ENCODE measurements around the gene PHACTR1.

Gene PHACTR1

DNA sequence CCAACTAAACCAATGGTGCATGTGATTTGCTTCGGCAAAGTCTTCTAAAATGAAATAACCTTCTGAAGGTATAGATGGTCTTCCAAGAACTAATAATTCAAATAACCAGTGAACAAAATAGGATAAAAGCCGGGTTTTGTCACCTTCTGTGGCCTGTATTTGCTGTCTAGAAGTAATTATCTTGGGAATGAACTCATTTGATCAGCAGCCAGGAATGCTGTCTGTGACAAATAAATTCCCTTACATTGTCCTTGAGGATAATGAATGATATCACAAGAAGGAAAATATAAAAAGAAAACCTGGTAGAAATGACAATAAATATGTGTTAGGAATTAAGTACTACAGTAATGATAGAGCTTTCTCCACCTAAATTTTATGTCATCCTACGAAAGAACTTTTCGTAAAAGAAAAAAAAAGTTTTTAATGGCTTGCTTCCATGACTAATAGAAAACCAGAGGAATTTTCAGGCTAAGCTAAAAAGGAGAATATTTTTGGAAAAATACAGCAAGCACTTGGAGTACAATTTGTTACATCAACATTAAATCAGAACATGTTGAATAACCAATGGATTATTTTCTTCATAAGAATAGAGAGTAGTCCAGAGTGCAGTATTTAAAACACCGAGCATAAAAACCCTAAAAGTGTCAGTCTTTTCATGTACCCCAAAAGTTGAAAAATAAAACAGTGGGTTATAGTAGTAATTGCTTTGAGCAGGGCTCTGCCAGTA is 364.1 kb downstream of the PHACTR1 start:
- no peak for DNase-seq

DNA sequence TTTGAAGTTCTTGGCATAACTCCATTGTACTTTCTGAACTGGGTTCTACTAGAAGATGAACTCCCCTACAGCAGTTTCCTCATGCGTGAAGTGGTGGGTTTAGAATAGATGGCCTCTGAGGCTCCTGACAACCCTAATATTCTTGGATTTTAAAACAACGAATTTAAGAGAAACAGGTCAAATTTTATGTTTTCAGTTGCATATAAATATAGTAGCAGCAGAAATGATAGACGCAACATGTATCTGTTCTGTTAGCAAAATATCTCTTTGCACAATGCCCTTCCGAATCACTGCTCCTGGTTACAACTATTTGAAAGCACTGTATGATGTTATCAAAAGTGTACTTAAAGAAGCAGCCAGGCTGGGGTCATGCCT is 364.6 kb downstream of the PHACTR1 start:
- DNase-seq = no peak

DNA sequence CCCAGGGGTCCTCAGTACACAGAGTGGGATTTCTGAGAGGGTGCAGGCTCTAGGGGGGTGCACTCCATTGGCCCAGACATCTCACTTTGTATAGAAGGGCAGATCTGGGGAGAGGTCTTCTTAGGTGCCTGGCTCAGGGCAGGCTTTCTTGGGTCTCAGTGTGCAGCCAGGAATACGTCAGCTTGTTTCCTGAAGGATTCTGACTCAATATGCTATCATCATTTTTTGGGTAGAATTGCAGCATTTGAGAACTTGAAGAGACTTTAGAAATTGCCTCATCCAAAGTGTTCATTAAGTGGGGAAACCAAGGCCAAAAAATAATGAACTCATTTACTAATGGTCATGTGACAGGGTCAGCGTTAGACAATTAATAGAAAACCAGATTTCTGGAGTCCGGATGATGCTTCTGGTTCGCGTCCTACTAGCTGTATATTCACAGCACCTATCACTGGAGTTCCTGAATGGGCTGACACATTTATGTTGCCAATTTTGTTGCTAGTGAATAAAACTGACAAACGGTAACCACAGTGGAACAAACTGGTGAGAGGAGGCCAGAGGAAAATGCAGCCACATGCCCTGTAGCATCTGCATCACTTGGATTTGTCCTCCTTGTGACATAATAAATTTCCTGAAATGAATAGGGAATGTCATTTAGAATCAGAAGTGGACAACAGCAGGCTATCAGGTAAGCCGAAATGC is 372.9 kb downstream of the PHACTR1 start:
- DNase-seq = no peak

DNA sequence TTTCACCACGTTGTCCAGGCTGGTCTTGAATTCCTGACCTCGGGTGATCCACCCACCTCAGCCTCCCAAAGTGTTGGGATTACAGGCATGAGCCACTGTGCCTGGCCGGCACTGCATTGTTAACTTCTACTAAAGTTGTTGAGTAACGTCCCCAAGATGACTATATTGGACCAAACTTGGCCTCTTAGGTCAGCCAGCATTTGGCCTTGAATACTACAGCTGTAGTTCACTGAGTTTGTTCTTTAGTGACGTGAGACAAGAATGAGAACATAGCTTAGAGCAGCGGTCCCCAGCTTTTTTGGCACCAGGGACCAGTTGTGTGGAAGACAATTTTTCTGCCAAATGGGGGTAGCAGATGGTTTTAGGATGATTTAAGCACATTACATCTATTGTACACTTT is 374.6 kb downstream of the PHACTR1 start:
- DNase-seq = no peak

DNA sequence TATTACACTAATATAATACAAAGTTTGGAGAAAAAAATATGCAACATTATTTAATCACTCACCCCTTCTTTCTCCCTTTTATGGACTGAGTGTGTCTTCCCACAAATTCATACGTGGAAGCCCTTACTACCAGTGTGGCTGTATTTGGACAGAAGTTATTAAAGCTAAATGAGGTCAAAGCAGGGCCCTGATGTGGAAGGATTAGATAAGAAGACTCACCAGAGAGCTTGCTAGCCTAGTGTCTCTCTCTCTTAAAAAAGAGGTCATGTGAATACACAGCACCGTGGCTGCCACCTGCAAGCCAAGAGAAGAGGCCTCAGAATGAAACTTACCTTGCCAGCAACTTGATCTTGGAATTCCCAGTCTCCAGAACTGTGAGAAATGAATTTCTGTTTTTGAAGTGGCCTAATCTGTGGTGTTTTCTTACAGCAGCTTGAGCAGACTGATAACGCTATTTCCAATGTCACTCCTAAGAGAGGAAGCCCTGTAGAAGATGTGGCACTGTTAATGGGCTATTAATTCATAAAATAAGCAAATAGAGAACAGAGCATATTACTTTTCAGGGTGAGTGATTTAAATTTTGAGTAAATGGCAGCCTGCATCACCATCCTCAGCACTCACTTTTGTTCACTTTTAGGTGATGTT is 378.3 kb downstream of the PHACTR1 start:
- DNase-seq = no peak

GRCh38 chr6:13096084-13096483 is 379.5 kb downstream of the PHACTR1 start:
- no peak for DNase-seq

- DNase-seq = no peak
Observed at GRCh38 chr6:13097454-13097853, 380.9 kb downstream of the PHACTR1 start.

DNA sequence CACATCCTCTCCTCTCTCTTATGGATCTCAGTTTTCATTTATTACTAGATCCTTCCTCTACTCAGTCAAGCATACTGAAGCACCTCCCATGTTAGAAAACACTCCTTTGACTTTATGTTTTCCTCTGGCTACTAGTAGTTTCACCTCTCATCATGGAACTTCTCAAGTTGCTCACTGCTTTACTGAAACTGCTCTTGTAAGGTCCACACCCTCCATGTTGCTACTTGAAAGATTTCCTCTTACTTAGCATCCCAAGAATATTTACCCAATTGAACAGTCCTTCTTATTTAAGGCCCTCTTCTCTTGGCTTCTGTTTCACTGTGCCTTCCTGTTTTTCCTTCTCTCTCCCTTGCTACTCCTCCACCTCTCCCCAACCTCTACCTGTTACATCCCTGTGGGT is 381.4 kb downstream of the PHACTR1 start:
- DNase-seq = no peak

GRCh38 chr6:13098793-13099570 is 382.4 kb downstream of the PHACTR1 start:
- DNase-seq = no peak

DNA sequence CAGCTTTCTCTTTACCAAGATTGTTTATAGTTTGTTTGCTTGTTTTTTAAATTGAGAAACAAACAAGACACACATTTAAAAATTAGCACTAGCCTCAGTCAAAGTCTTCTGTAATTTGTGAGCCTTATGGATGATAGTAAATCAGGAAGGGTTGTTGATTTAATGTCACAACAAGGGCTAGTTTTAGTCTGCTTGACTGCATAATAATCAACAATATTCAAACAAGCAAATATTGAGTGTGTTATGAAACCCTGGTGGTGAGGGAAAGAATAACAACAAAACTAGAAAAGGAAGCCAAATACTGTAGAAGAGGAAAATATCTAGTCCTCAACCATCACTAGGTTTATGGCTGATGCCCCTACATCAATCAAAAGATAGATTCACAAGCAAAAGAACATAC is 383.2 kb downstream of the PHACTR1 start:
- no peak for DNase-seq

DNA sequence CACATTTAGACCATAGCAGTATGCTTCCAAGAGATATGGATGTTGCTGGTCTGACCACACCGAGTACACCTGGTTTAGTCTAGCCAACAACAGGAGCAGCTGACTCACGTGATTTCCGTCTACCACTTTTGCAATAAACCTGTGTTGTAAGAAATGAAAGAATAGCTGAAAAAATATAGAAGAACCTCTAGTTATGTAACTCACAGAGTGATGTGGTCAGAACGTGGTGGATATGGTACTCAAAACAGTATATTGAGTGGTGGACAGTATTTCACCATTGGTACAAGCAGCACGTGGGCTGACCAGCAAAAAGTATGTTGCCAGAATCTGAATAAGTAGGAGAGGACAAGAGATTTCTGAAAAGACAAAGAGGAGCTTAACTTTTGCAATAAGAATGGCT is 384.8 kb downstream of the PHACTR1 start:
- DNase-seq = no peak

- DNase-seq = no peak
Observed at GRCh38 chr6:13101985-13102384, 385.4 kb downstream of the PHACTR1 start.

GRCh38 chr6:13103169-13103568 is 386.6 kb downstream of the PHACTR1 start:
- DNase-seq = no peak

- no peak for DNase-seq
Observed at GRCh38 chr6:13105139-13105538, 388.6 kb downstream of the PHACTR1 start.

DNA sequence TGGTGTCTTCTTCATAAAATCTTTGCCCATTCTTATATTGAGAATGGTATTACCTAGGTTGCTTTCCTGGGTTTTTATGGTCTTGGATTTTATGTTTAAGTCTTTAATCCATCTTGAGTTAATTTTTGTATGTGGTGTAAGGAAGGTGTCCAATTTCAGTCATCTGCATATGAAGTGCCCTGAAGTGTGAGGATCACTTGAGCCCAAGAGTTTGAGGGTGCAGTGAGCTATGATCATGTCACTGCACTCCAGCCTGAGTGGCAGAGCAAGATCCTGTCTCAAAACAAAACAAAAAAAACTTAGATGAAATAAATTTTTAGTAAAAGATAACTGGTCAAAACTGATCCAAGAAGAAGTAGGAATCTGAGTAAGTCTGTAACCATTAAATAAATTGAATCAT is 396.4 kb downstream of the PHACTR1 start:
- no peak for DNase-seq

DNA sequence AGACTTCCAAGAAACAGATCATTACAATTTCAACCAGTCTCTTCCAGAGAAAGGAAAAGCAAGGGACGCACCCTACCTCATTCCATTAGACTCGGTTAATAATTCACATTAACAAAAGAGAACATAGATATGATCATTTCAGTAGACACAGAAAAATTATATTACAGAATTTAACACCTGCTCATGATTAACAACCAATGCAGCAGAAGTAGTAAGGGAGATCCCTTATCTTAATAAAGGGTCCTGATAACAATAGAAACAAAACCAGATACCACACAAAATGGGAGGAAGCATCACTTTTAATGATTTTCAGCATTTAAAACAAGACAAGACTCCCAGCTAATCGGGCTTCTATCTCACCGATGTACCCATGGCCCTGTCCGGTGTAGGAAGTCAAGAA is 396.8 kb downstream of the PHACTR1 start:
- DNase-seq = no peak

DNA sequence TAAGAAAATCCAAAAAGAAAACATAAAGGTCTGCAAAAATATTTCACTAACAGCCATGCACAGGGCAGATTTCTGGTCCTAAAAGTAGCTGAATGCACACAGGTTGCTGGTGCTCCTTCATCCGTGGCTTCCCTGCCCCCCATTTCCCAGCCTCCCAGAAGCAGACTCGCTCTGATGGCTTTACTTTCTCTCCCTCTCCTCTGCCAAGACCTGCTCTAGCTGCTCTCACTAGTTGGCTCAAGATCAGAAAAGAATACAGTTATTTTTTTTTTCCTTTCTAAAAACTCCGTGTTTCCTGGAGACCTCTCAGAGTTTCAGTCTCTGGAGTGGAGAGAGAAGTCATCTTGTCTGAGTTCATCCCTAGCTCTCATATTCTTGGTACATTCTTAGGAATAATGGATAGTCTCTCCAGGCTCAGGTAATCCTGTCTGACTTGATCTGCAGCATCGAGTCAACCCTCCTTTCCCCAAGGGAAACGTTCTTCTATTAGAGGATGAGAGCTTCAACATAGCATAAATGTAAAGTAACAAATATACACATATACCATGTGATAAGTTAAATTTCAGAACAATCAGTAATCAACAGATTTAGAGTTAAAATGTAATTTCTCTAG is 397.5 kb downstream of the PHACTR1 start:
- DNase-seq = no peak

- no peak for DNase-seq
Observed at GRCh38 chr6:13116155-13116554, 399.6 kb downstream of the PHACTR1 start.

- no peak for DNase-seq
Observed at GRCh38 chr6:13117570-13117969, 401.0 kb downstream of the PHACTR1 start.

DNA sequence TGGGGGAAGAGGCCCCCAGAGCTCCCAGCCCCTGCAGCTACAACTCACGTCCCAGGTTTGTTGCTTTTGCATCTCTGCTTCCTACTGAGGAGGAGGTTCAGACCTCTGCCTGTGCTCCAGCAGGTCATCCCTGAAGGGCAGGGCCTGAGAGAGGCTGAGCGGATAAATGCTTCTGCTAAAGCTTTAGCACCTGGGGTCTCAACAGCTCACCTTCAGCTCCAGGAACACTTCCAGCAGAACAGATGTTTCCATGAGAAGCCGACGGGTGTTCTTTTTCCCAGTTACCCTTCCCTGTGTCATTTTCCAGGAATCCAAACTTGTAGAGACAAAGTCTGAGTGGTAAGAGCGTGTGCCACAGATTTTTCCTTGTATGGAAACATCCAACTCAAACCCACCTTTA is 403.0 kb downstream of the PHACTR1 start:
- no peak for DNase-seq

DNA sequence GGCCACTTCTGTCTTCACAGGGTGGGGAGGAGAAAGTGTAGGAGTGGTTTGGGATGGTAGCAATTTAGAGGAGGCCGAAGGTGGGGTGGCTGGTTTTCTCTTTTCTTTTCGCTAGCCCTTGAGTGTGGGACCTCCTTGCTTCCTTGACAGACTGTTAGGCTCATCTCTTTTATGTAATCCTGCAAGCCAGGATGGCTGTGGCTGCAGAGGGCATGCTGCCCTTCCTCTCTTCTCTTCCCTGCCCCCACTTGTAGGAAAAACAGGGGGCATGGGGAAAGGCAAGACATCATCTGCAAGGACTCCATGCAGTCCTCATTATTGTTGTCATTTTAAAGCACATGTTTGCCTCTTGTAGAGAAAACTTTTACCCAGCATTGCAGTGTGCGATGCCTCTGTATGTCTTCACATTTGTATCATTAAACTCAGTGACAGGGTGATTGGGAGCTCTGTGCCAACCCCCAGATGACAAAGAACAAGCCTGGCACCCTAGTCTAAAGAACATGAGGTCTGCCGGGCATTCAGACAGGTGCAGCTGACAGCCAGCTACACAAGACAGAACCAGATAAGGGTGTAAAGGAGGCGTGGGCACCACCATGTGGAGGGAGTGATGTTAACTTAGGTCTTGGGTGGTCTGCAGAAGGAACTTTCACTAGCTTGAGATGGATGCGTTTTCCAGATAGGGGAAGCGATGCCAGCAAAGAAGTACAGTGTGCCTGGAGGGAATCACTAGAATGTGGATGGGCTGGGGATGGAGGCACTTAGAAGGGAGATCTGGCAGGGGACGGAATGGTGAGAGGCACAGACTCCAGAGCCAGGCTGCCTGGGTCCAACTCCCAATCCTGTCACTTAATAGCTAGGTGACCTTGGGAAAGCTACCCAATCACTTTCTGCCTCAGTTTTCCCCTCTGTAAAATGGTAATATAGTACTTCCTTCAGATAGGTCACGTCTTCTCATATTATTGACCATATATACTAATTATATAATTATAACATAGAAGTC is 404.2 kb downstream of the PHACTR1 start:
- no peak for DNase-seq

DNA sequence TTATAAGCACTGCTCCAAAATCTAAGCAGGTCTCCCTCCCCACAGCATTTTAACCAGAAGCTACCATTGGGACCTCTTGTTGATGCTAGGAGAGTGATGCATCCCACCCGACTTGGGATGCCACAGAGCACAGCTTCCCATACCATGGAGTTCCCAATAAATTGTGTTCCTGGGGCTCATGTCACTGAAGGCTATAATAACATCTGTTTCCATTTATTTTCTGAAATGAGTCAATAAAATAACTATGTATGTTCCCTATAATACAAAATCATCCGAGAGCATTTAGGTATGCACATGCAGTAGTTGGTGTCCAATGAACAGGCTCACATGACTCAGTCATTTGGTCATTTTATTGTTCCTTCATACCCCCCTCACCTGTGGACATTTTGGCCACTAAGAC is 407.6 kb downstream of the PHACTR1 start:
- DNase-seq = no peak
